RWPE2 (cell line): Measurements from ENCODE around the gene HELZ.

Experiments used
- ATAC-seq: fragments of 200-7000 bp; cut with Tn5 transposase; 3 replicates; pipeline ENCODE4 v1.9.1; 2021; ENCODE audit warnings: low read depth
- DNase-seq: peaks from one replicate; pipeline ENCODE4 v3.0.0-alpha.2; 2020; ENCODE audit warnings: low spot score
- H3K27ac ChIP-seq: fragments of 450-650 bp; 2 replicates; pipeline ENCODE4 v1.5.1; 2017; ENCODE audit warnings: mild to moderate bottlenecking; ENCODE audit not compliant: poor library complexity, severe bottlenecking
- H3K27me3 ChIP-seq: fragments of 250-450 bp; sonication (Bioruptor Pico); 2 replicates; pipeline ENCODE4 v1.5.1; 2021; ENCODE audit warnings: mild to moderate bottlenecking, moderate library complexity; ENCODE audit not compliant: insufficient read depth, poor library complexity, severe bottlenecking
- H3K36me3 ChIP-seq: fragments of 250-450 bp; sonication (Bioruptor Pico); 2 replicates; pipeline ENCODE4 v1.5.1; 2020; ENCODE audit warnings: low read depth, mild to moderate bottlenecking, moderate library complexity
- H3K4me1 ChIP-seq: fragments of 250-450 bp; sonication (Bioruptor Pico); 2 replicates; pipeline ENCODE4 v1.5.1; 2021; ENCODE audit warnings: mild to moderate bottlenecking, moderate library complexity; ENCODE audit not compliant: insufficient read depth, poor library complexity, severe bottlenecking
- H3K4me3 ChIP-seq: fragments of 250-450 bp; sonication (Bioruptor Pico); 2 replicates; pipeline ENCODE4 v1.5.1; 2021; ENCODE audit warnings: mild to moderate bottlenecking, moderate library complexity; ENCODE audit not compliant: severe bottlenecking
- H3K9me3 ChIP-seq: fragments of 250-450 bp; sonication (Bioruptor Pico); 2 replicates; pipeline ENCODE4 v1.5.1; 2021; ENCODE audit warnings: mild to moderate bottlenecking, moderate library complexity; ENCODE audit not compliant: severe bottlenecking
- CTCF ChIP-seq: fragments of 450-650 bp; IDR thresholded peaks from one replicate; pipeline ENCODE4 v1.5.1; 2017; ENCODE audit warnings: mild to moderate bottlenecking, moderate library complexity; ENCODE audit not compliant: poor library complexity, severe bottlenecking

The HELZ gene

DNA sequence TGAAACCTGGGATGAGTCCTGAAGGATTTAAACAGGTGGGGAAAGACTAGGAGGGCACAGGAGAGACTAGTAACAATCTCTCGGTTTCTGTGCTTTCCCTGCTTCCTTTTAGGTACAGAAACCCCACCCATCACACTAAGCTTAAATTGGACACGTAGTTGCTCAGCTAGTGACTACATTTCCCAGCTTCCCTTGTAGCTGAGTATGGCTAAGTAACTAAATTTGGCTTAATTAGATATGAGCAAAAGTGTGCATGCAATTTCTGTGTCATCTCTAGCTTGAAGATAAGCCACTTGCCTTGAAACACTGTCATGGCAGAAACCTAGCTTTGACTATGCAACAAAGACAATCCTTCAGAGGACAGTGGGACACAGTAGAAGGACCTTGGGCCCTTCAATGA is 164.2 kb downstream of the HELZ start:
- no peak overlapping the region for H3K4me3 ChIP-seq
- no peak for ATAC-seq
- no peak for DNase-seq
- H3K27me3 ChIP-seq: no peaks in the 10 kb centered on the region
- H3K4me1 ChIP-seq: no peaks in the 10 kb centered on the region
- no peak overlapping the region for H3K27ac ChIP-seq
- peaks cover 53% of the 10 kb centered on the region for H3K36me3 ChIP-seq
- no peaks in the 10 kb centered on the region for H3K9me3 ChIP-seq
- TF ChIP-seq CTCF: no peak

- H3K4me1 ChIP-seq: no peaks in the 10 kb centered on the region
- DNase-seq (no peak), ATAC-seq (no peak; the same call in 2 of the 3 replicates)
- no peak for TF ChIP-seq CTCF
- no peaks in the 10 kb centered on the region for H3K9me3 ChIP-seq
- H3K27ac ChIP-seq: no peak overlapping the region
- no peak overlapping the region for H3K4me3 ChIP-seq
- H3K36me3 ChIP-seq: peaks cover 51% of the 10 kb centered on the region
- H3K27me3 ChIP-seq: no peaks in the 10 kb centered on the region
Observed at GRCh38 chr17:67079491-67079890, 165.5 kb downstream of the HELZ start.

- Histone ChIP-seq H3K4me3 (no peak overlapping the region), H3K27me3 (no peaks in the 10 kb centered on the region), H3K36me3 (peaks cover 41% of the 10 kb centered on the region), H3K27ac (no peak overlapping the region), H3K9me3 (no peaks in the 10 kb centered on the region), H3K4me1 (no peaks in the 10 kb centered on the region)
- DNase-seq (no peak), ATAC-seq (no peak)
- no peak for TF ChIP-seq CTCF
Observed at GRCh38 chr17:67078292-67078691, 166.7 kb downstream of the HELZ start.

DNA sequence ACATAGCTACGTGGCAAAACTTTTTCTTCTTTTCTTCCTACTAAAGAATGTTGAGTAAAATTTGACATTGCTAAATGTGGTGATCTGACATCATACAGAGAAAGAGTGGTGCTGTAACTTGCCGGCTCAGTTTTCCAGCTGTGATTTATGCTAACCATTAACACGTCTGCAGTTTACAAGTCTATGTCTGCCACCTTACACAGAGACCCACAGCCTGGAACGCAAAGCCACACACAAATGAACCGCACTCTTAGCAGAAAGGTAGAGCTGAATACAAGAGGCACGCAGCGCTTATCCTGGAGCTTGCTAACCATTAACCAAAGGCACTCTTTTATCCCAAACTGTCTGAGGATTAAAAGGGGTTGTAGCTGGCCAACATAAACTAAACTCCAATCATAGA is 168.7 kb downstream of the HELZ start:
- Histone ChIP-seq H3K27ac (no peak overlapping the region), H3K4me3 (no peak overlapping the region), H3K4me1 (no peaks in the 10 kb centered on the region), H3K9me3 (no peaks in the 10 kb centered on the region), H3K27me3 (no peaks in the 10 kb centered on the region), H3K36me3 (peaks cover 35% of the 10 kb centered on the region)
- no peak for TF ChIP-seq CTCF
- no peak for ATAC-seq
- no peak for DNase-seq

DNA sequence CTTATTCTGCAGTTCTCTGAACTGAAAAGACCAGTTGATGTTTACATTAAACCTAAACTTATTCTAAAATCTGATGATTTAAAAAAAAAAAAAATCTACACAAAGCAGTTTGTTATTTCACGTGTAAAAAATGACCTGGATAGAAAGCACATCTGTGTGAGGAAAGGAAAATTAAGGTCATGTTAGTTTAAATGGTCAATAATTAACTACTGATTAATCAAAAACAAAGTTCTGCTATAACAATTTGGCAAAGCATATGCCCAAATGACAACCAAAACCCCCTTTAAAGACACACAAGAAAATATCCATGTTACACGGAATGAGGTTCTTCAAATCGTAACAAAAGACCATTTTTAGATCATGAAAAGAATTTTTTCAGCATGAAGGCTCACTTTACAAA is 170.2 kb downstream of the HELZ start:
- no peaks in the 10 kb centered on the region for H3K27me3 ChIP-seq
- no peaks in the 10 kb centered on the region for H3K4me1 ChIP-seq
- no peak overlapping the region for H3K27ac ChIP-seq
- ATAC-seq (no peak), DNase-seq (no peak)
- TF ChIP-seq CTCF: no peak
- H3K9me3 ChIP-seq: no peaks in the 10 kb centered on the region
- no peak overlapping the region for H3K4me3 ChIP-seq
- peaks cover 38% of the 10 kb centered on the region for H3K36me3 ChIP-seq
